Right atrium auricular region (tissue), 2 donors: ENCODE results near the gene SYT9. TPM values are rescaled to one million over a fixed set of nuclear protein-coding genes. Genes with fewer than 3 reads are reported as not detected.

ENCODE experiments used
- DNase-seq: peaks from one replicate; pipeline ENCODE4 v3.0.0-alpha.2; 2019; ENCODE audit warnings: low spot score
- H3K27ac ChIP-seq, 2 donors: fragments of 200-600 bp; sonication (generic); 1 replicate in 1 of 2; 2 replicates in 1 of 2; pipeline ENCODE4 v1.5.1; 2016 to 2019
- H3K27me3 ChIP-seq, 2 donors: fragments of 200-600 bp; sonication (generic); one replicate each; pipeline versions ENCODE4 v1.5.1 to v1.6.0; 2017 to 2019
- H3K36me3 ChIP-seq: fragments of 200-600 bp; sonication (generic); one replicate; pipeline ENCODE4 v1.5.1; 2016
- H3K4me1 ChIP-seq, 2 donors: fragments of 200-600 bp; sonication (generic); one replicate each; pipeline versions ENCODE4 v1.5.1 to v1.6.0; 2017 to 2019
- H3K4me3 ChIP-seq, 2 donors: fragments of 200-600 bp; sonication (generic); 1 replicate in 1 of 2; 2 replicates in 1 of 2; pipeline ENCODE4 v1.5.1; 2017 to 2019; ENCODE audit warnings: mild to moderate bottlenecking in 1 of 2, moderate library complexity in 1 of 2
- H3K9me3 ChIP-seq, 2 donors: fragments of 200-600 bp; sonication (generic); one replicate each; pipeline ENCODE4 v1.5.1; 2019
- total RNA-seq, 2 donors: library from RNA; depleted of rRNA; stranded (reverse); fragments of >200 nt; gene quantifications; one replicate each; pipeline ENCODE4 v1.1.0, GENCODE V29; 2016
- TF ChIP-seq, protein P1 (sequence below), 2 donors: fragments of 200-600 bp; sonication (generic); IDR thresholded peaks; one replicate each; pipeline ENCODE4 v1.5.1; 2019; ENCODE audit warnings: antibody characterized with exemption in 2 of 2

Gene SYT9
- total RNA-seq, 2 donors from 2014 or later = 0.16 to 0.74 TPM

DNA sequence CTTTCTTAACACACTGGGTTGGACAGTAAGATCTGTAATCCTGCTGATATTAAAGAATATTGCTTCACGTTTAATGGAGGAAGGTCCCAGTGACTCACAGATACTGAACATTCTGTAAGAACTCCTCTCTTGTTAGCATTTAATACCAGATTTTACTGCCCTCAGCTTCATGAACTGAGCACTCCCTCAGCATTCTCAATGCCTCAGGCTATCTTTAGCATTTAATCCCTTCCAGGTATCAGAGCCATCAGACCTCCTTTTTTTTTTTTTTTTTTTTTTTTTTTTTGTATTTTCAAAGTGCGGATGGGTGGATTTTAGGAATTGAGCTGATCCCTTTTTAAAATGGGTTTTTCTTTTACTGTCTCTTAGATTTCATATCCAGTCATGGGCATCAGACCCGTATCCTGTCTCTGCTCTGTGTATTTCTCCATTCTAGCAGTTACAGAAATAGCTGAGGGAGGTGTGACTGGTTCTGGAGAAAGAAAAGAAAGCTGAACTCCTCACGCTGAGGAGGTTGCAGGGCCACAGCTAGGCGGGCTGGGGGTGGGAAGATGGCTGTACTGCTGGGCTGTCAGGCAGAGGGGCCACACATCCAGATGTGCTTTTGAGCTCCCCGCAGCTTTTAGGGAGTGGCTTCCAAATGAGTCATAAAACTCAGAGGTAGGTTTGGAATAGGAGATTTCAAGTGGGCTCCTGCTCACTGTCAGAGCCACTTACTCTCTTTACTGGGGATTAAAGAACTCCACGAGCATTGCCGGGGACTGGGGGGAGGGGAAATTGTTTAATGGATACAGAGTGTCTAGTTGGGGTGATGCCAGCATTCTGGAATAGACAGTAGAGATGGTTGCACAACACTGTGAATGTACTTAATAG lies 97.0 kb downstream of the SYT9 start:
- H3K4me3 ChIP-seq = peak overlapping the region in 1 of 2 donors; percentile 16
- DNase-seq = no peak

DNA sequence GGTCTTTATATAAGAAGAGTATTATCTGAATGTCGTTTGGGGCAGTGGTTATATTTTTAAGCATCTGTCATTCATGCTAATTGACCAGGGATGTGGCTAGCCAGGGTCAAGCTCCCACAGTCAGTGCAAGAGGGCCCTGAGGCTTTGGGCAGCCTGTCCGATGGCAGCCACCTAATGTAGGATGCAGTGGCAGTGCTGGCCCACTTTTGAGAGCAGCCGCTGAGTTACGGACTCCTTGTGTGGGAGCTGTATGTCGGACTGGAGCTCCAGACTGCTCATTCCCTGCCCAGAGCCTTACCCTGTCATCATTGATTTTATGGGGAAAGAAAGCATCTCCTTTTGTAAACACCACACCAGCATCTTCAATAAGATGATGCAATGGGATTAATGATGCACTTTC lies 99.5 kb downstream of the SYT9 start:
- no peaks in the 10 kb centered on the region for H3K36me3 ChIP-seq

More for the DNA sequence above, 97.0 kb downstream of the SYT9 start:
- Histone ChIP-seq H3K27ac (no peak overlapping the region), H3K9me3 (no peaks in the 10 kb centered on the region), H3K4me1 (no peaks in the 10 kb centered on the region), H3K27me3 (no peaks in the 10 kb centered on the region), H3K36me3 (no peaks in the 10 kb centered on the region)
- TF ChIP-seq, protein P1, sequence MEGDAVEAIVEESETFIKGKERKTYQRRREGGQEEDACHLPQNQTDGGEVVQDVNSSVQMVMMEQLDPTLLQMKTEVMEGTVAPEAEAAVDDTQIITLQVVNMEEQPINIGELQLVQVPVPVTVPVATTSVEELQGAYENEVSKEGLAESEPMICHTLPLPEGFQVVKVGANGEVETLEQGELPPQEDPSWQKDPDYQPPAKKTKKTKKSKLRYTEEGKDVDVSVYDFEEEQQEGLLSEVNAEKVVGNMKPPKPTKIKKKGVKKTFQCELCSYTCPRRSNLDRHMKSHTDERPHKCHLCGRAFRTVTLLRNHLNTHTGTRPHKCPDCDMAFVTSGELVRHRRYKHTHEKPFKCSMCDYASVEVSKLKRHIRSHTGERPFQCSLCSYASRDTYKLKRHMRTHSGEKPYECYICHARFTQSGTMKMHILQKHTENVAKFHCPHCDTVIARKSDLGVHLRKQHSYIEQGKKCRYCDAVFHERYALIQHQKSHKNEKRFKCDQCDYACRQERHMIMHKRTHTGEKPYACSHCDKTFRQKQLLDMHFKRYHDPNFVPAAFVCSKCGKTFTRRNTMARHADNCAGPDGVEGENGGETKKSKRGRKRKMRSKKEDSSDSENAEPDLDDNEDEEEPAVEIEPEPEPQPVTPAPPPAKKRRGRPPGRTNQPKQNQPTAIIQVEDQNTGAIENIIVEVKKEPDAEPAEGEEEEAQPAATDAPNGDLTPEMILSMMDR (IDR thresholded peaks at IDR 0.05) = no peak

DNA sequence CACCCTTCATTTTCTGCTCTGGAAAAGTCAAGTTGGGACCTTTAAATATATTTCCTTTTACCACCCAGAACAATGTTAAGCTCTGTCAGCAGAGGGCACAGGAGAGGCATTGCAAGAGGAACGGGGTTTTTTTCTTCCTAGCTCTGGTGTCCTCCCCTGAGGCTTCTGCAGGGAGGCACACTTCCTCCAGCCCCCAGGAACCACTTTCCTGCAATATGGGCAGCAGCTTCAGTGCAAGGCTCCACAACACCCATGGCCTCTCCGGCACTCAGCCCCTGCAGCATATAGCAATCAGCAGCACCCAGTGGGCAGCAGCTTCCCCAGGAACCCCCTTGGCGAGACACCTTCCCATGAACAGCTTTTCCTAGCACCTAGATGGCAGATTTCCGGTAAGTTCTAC lies 101.4 kb downstream of the SYT9 start:
- H3K36me3 ChIP-seq = no peaks in the 10 kb centered on the region
- TF ChIP-seq, protein P1 (IDR thresholded peaks at IDR 0.05) = peak in 1 of 2 donors; percentile 53

More for the DNA sequence above, 99.5 kb downstream of the SYT9 start:
- Histone ChIP-seq H3K27me3 (no peaks in the 10 kb centered on the region), H3K4me3 (no peak overlapping the region), H3K9me3 (no peaks in the 10 kb centered on the region), H3K4me1 (no peaks in the 10 kb centered on the region), H3K27ac (no peak overlapping the region)
- TF ChIP-seq, protein P1 (IDR thresholded peaks at IDR 0.05) = no peak
- no peak for DNase-seq

DNA sequence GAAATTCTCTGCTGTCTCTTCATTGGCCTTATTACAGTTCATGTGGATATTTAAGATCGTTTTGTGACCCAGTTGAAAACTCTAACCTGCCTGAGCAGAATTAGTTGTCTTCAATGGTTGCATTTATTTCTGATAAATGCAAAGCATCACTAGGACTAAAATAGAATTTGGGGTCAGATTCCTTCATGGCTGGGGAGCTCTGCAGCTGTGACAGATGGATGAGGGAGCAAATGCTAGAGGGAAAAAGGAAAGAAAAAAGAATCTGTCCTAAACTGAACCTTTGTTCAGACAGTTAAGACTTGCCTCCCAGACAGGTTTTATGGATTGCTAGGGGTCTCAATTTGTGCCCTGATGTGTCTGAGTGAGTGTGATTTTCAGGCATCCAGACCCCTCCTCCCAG lies 113.0 kb downstream of the SYT9 start:
- H3K4me1 ChIP-seq = no peaks in the 10 kb centered on the region
- no peak for DNase-seq
- no peaks in the 10 kb centered on the region for H3K27me3 ChIP-seq
- no peaks in the 10 kb centered on the region for H3K9me3 ChIP-seq
- TF ChIP-seq, protein P1 (IDR thresholded peaks at IDR 0.05) = no peak
- H3K36me3 ChIP-seq = no peaks in the 10 kb centered on the region
- no peak overlapping the region for H3K4me3 ChIP-seq
- H3K27ac ChIP-seq = no peak overlapping the region

More for the DNA sequence above, 101.4 kb downstream of the SYT9 start:
- Histone ChIP-seq H3K9me3 (no peaks in the 10 kb centered on the region), H3K27me3 (no peaks in the 10 kb centered on the region), H3K4me3 (no peak overlapping the region), H3K4me1 (no peaks in the 10 kb centered on the region), H3K27ac (no peak overlapping the region)
- no peak for DNase-seq

DNA sequence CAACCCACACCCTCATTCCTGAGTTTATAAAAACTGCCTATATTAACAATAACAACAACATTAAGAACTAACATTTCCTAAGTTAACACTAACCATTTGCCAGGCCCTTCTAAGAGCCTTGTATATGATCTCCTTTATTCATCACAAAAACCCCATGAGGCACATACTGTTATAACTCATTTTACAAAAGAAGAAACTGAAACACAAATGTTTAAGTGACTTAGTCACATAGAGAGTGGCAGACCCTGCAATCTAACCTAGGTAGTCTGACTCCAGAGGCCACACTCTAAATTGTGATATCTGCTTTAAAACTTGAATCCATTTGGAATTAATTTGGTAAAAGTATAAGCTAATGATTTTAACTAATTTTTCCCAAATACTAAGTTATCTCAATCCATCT lies 116.1 kb downstream of the SYT9 start:
- DNase-seq = no peak
- Histone ChIP-seq H3K27me3 (no peaks in the 10 kb centered on the region), H3K4me3 (no peak overlapping the region), H3K36me3 (no peaks in the 10 kb centered on the region), H3K27ac (no peak overlapping the region), H3K4me1 (no peaks in the 10 kb centered on the region), H3K9me3 (peaks cover 0 to 7% of the 10 kb centered on the region in 2 donors)
- TF ChIP-seq, protein P1 (IDR thresholded peaks at IDR 0.05) = no peak
